Fibroblast of pulmonary artery (primary cell): ENCODE data around the gene SPEG.

Experiments
- DNase-seq: peaks from one replicate; pipeline ENCODE4 v3.0.0-alpha.2; 2010; ENCODE audit warnings: low read depth
- H3K4me3 ChIP-seq: replicated peaks from 2 replicates; pipeline ENCODE4 v1.5.1; 2011; ENCODE audit warnings: low read depth, mild to moderate bottlenecking, control low read depth, low read length, moderate library complexity
- TF ChIP-seq, protein P1 (sequence below): IDR thresholded peaks from 2 replicates; pipeline ENCODE4 v1.5.1; 2011; ENCODE audit warnings: mild to moderate bottlenecking, control low read depth, low read length, inconsistent platforms; ENCODE audit errors: missing control alignments

Gene SPEG

DNA sequence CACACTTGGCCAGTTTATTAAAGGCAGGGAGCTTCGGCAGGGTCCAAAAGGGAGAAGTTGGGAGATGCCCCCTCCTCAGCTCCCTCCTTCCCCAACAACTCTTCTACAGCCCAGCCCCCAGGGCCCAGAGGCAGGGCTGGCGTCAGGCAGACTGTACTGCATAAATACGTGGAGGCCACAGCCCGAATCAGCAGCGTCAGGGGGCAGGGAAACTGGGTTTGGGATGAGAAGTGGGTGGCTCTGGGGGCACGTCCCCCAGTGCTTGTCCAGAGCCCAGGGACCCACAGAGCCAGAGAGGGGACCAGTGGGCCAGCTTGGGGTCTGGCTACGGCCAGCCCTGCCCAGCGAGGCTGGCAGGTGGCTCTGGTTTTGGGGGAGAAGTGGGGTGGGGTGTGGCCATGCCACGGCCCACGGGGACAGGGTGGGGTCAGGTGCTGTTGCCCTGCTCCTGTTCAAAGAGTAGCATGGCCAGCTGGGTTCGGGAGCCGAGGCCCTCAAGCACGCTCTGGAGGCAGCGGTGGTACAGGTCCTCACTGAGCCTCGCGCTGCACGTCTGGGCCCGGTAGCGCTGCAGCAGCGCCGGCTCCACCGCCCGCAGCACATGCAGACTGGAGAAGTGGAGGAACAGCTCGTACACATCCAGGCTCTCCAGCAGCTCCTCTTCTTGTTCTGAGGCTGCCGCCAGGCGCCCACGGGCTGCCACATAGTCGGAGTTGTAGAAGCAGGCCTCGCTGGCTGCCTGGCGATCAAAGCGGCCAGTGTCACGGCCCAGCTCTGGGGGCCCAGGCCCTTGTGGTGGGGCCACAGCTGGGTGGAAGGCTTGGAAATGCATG lies 104.5 kb downstream of the SPEG start:
- no peak for DNase-seq
- no peak overlapping the region for H3K4me3 ChIP-seq

DNA sequence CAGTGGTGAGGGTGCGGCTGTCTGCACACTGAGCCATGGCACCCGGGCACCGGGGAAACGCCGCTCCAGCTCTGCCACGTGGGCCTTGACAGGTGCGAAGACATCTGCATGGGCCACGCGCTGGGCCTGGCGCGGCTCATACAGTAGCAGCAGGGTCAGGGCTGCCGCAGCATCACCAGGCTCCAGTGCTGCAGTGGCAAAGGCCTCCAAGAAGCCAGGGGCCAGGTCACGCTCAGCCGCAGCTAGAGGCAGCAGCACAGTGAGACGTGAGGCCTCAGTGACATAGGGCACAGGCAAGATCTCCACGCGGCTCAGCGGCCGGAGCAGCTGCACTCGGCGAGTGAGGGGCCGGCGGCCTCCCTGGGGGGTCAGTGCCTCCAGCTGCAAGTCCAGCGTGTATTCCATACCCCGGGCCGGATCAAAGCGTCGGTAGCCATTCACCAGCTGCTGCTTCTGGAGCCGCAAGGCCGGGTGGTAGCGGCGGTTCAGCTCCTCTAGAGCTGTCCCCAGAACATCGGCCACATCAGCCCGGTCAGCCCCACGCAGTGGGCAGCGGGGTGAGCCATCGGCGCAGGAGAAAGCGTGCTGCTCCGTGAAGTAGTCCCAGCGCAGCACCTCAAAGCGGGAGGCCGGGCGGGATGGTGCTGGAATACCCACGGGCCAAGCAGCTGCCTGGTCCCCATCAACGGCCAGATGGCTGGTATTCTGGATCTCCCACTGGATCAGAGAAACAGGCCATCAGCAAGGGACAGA lies 105.5 kb downstream of the SPEG start:
- TF ChIP-seq, protein P1, sequence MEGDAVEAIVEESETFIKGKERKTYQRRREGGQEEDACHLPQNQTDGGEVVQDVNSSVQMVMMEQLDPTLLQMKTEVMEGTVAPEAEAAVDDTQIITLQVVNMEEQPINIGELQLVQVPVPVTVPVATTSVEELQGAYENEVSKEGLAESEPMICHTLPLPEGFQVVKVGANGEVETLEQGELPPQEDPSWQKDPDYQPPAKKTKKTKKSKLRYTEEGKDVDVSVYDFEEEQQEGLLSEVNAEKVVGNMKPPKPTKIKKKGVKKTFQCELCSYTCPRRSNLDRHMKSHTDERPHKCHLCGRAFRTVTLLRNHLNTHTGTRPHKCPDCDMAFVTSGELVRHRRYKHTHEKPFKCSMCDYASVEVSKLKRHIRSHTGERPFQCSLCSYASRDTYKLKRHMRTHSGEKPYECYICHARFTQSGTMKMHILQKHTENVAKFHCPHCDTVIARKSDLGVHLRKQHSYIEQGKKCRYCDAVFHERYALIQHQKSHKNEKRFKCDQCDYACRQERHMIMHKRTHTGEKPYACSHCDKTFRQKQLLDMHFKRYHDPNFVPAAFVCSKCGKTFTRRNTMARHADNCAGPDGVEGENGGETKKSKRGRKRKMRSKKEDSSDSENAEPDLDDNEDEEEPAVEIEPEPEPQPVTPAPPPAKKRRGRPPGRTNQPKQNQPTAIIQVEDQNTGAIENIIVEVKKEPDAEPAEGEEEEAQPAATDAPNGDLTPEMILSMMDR, result no peak
- DNase-seq, result no peak
- no peak overlapping the region for H3K4me3 ChIP-seq

More for the DNA sequence above, 104.5 kb downstream of the SPEG start:
- TF ChIP-seq, protein P1, result no peak

DNA sequence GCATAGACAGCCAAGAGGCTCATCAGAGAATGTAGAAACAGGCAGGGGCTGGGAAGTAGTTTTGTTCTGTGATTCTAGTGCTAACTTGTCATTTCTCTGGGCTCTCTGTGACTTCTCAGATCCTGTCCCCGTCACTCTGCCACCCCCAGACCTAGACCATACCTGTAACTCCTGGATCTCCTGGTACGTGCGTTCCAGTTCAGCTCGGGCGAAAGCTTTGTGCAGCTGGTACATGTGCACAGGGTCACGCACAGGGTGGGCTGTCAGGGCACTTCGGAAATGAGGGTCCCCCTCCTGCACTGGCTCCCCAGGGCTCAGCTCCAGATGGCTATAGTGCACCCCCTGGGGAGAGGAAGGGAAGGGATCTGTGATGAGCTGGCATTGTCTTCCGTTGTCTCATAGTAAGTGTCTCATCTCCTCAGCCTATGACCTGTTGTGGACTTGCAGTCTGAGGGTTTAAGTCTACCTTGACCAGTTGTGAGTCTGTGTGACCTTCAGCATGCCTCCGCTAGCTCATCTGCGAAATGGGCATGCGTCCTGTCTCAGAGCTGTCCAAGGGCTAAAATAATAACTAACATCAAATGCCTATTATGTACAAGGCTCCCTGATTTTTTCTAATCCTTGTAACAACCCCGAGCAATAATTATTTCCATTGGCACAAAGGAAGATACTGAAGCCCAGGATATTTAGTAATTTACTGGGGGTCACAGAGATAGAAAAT lies 106.3 kb downstream of the SPEG start:
- TF ChIP-seq, protein P1, result no peak
- H3K4me3 ChIP-seq, result no peak overlapping the region
- no peak for DNase-seq

DNA sequence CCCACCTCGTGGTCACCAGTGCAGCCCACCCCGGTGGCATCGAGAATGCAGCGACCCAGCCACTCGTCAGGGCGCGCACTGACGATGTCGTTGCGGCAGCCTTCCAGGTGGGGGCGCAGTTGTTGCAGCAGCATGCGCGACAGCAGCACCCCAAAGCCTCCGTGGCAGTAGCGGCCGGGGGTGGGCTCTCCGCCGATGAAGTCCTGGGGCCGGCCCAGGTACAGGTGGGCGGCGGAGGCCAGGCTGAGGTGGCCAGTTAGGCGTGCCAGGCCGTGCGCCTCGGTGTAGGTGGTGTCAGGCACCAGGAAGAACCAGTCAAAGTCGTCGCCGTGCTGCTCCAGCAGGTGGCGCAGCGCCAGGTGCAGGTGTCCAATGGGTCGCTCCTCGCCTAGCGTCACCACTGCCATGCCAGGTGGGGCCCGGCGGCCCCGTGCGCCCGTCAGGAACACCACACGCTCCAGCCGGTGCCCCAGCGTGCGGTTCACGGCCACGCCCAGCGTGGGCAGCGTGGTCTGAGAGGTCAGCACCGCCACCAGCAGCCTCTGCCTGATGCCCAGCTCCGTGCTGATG lies 107.1 kb downstream of the SPEG start:
- TF ChIP-seq, protein P1, result peak; percentile 77
- peak; percentile 66 for DNase-seq
- no peak overlapping the region for H3K4me3 ChIP-seq

DNA sequence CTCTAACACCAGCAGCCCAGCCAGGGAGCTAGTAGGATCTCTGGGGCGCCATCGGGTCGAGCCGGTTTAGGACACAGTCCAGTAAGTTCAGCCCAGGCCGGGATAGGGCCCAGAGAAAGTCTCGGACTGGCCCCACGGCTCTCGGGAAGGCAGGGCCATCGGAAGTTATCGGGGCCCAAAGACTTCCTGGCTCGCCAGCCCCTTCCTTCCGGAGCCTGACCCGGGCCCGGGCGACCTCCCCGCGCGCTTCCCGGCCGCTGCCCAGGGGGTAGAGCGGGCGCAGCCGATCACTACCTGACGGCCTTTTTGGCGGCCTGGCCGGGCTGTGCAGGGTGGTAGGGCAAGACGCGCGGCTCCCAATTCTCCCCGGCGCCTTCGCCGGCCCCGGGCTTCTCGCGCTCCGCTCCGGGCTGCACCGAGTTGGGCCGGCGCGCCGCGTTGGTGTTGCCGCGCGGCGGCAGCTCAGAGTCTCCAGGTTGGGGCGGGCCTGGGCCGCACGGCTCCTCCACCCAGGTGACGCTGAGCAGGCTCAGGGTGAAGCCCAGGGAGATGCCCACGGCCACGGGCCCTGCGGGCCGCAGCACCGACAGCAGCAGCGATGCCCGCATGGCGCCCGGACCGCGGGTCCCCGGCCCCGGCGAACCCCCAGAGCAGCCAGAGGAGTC lies 108.4 kb downstream of the SPEG start:
- peak overlapping the region; percentile 65 for H3K4me3 ChIP-seq
- TF ChIP-seq, protein P1, result no peak
- DNase-seq, result peak; percentile 37
